Stomach (tissue), 9 donors: Measurements from ENCODE around the gene CD2BP2. TPM values are rescaled to one million over a fixed set of nuclear protein-coding genes. Genes with fewer than 3 reads are reported as not detected.

Experiments used
- DNase-seq, 2 donors: peaks; one replicate each; pipeline versions ENCODE4 v3.0.0 to v3.0.0-alpha.2; 2013 to 2019
- H3K27ac ChIP-seq, 5 donors: fragments of 200-600 bp in 4 of 5; sonication (generic) in 4 of 5; one replicate each; pipeline ENCODE4 v1.5.1; 2013 to 2019; ENCODE audit warnings: mild to moderate bottlenecking in 1 of 5, moderate library complexity in 1 of 5
- H3K27me3 ChIP-seq, 3 donors: fragments of 200-600 bp; sonication (generic); one replicate each; pipeline ENCODE4 v1.5.1; 2017 to 2019; ENCODE audit warnings: mixed run types in 1 of 3
- H3K36me3 ChIP-seq, 4 donors: fragments of 200-600 bp; sonication (generic); 1 replicate in 3 of 4; 2 replicates in 1 of 4; pipeline ENCODE4 v1.5.1; 2016 to 2019
- H3K4me1 ChIP-seq, 4 donors: fragments of 200-600 bp; sonication (generic); one replicate each; pipeline ENCODE4 v1.5.1; 2016 to 2019
- H3K4me3 ChIP-seq, 4 donors: fragments of 200-600 bp; sonication (generic) in 3 of 4; one replicate each; pipeline ENCODE4 v1.5.1; 2016 to 2019; ENCODE audit warnings: mild to moderate bottlenecking in 1 of 4
- H3K9me3 ChIP-seq, 4 donors: fragments of 200-600 bp; sonication (generic); one replicate each; pipeline ENCODE4 v1.5.1; 2016 to 2019
- EP300 ChIP-seq: sonication (generic); formaldehyde crosslinking; IDR thresholded peaks from one replicate; pipeline ENCODE4 v1.6.1; 2017; ENCODE audit warnings: antibody characterized with exemption
- POLR2A ChIP-seq, 4 donors: fragments of 450-650 bp; IDR thresholded peaks; one replicate each; pipeline ENCODE4 v1.6.1; 2016; ENCODE audit warnings: antibody characterized with exemption in 4 of 4, control low read depth in 2 of 4, mild to moderate bottlenecking in 1 of 4, moderate library complexity in 1 of 4
- POLR2AphosphoS5 ChIP-seq, 3 donors: sonication (generic); formaldehyde crosslinking; IDR thresholded peaks; one replicate each; pipeline ENCODE4 v1.6.1; 2016; ENCODE audit warnings: antibody characterized with exemption in 3 of 3
- WGBS, 5 donors: extraction: QIAGEN DNeasy Blood & Tissue Kit in 3 of 5; methylation state at CpG; one replicate each; pipeline versions ENCODE4 v1.1.5 to v1.1.7; 2013 to 2018; 5-methylcytosine and 5-hydroxymethylcytosine counted together
- intact Hi-C: fragments of 100-400 bp; cut with DNase I; formaldehyde crosslinking; loops from one replicate; pipeline ENCODE4 v1.15.1; 2023; ENCODE audit warnings: low total_unique reads
- polyA plus RNA-seq, 3 donors: library from polyadenylated mRNA; stranded (reverse); fragments of 200-250 nt; gene quantifications; one replicate each; pipeline ENCODE4 v1.2.3, GENCODE V29; 2013
- total RNA-seq, 5 donors: library from RNA; depleted of rRNA; stranded (reverse); fragments of >200 nt; gene quantifications; one replicate each; pipeline versions ENCODE4 v1.1.0 to v1.2.3, GENCODE V29; 2014 to 2016
- TF ChIP-seq, protein P1 (sequence below), 7 experiments: fragments of 450-650 bp in 4 of 7; fragments of 200-600 bp in 3 of 7; sonication (generic) in 3 of 7; IDR thresholded peaks; one replicate each; pipeline ENCODE4 v1.5.1; 2016 to 2019; ENCODE audit warnings: antibody characterized with exemption in 7 of 7, control low read depth in 2 of 7, mild to moderate bottlenecking in 1 of 7
- donor health status: healthy with polysubstance abuse.
- donor health status: Bipolar disorder and iron deficiency.
- donor health status: healthy.

Gene CD2BP2
- total and polyA plus RNA-seq, 8 donors: 8.8 to 45.2 (median 27.7) TPM

DNA sequence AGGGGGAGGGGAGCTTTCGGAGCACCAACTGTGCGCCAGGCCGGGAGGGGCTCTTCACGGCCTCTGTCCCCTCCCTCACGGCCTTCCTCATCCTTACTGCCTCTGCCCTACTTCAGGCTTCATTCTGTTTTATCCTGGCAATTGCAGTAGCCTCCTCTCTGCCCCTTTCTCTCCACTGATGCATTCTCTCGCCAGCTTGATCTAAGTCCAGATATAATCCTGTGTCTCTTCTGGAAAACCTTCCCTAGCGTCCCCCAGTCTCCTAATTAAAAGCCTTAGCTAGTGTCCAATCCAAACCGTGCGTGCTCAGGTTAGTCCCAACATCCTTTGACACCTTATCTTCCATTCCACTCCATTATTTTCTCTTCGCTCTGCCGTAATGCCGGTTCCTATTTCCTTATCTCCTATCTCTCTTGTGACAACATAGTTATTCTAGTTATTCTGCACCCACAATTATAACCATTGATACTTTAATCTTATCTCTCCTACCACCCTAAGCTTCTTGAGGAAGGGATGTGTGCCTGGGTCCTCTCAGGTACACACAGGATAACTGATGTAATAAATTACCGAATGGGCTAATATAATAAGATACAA, 41.0 kb upstream of the CD2BP2 start:
- Histone ChIP-seq H3K27me3 (no peaks in the 10 kb centered on the region), H3K4me1 (peaks cover 19 to 65% (median 37%) of the 10 kb centered on the region in 4 donors), H3K27ac (peak overlapping the region; percentile 71 to 89 (median 83)), H3K4me3 (peak overlapping the region; percentile 81 to 96 (median 89)), H3K9me3 (no peaks in the 10 kb centered on the region), H3K36me3 (peaks cover 11 to 21% (median 18%) of the 10 kb centered on the region in 4 donors)
- no peak for DNase-seq
- intact Hi-C loops: no loop called here
- 6 to 13% (median 9%) methylated on average over 11 to 13 of the region's 13 CpGs for WGBS, 5 donors
- TF ChIP-seq, protein P1, sequence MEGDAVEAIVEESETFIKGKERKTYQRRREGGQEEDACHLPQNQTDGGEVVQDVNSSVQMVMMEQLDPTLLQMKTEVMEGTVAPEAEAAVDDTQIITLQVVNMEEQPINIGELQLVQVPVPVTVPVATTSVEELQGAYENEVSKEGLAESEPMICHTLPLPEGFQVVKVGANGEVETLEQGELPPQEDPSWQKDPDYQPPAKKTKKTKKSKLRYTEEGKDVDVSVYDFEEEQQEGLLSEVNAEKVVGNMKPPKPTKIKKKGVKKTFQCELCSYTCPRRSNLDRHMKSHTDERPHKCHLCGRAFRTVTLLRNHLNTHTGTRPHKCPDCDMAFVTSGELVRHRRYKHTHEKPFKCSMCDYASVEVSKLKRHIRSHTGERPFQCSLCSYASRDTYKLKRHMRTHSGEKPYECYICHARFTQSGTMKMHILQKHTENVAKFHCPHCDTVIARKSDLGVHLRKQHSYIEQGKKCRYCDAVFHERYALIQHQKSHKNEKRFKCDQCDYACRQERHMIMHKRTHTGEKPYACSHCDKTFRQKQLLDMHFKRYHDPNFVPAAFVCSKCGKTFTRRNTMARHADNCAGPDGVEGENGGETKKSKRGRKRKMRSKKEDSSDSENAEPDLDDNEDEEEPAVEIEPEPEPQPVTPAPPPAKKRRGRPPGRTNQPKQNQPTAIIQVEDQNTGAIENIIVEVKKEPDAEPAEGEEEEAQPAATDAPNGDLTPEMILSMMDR (IDR thresholded peaks at IDR 0.05): no peak
- TF ChIP-seq EP300: no peak

DNA sequence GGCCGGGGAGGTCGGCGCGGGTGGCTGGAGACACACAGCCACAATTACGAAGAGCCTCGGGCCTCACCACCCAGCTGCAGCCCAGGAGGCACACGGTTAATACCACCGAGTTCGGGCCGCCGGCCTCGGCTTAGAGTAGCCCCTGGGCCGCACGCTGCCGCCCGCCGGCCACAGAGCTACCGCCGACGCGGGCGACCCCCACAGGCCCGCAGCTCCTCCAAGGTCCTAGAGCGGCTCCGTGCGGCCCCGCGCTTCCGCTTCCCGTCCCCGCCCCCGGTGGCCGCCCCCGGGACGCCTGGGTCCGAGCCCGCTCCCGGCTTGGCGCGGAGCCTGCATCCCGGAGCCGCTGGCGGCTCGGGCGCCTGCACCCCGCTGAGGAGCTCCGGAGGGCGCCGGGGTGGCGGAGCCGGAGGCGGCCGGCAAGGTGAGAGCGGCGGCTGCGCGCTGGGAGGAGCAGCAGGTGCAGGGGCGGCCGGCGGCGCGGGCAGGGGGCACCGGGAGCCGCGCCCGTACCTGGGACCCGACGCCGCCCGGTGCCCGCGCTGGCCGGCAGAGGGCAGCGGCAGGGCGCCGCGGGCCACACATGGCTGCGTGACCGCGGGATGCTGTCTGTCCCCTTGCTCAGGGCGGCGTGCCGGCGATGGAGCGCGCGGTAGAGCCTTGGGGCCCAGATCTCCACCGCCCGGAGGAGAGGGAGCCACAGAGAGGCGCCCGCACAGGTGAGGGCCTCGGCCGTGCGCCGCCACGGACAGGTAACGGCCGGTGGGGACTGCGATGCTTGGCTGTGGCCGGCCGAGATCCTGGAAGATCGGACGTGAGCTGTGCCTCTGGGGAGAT, 40.3 kb upstream of the CD2BP2 start, which contains the start of gene ZNF48:
Gene ZNF48 (plus strand): TSS at position 266 of the 837 bp plus-strand sequence. CDS start 375 bp downstream, at position 641.
- TF ChIP-seq, protein P1 (IDR thresholded peaks at IDR 0.05): peak in 2 of 7 experiments; percentile 16 to 55
- TF ChIP-seq POLR2AphosphoS5 (IDR thresholded peaks at IDR 0.05) (peak; percentile 32 to 85 (median 37)), EP300 (no peak), POLR2A (IDR thresholded peaks at IDR 0.05) (no peak)
- 0 to 1% (median 0%) methylated on average over 30 to 103 of the region's 103 CpGs for WGBS, 5 donors
- Histone ChIP-seq H3K27ac (peak within 1 kb of the TSS; percentile 71 to 89 (median 83)), H3K4me1 (peaks cover 19 to 58% (median 31%) of the 10 kb centered on the region in 4 donors), H3K27me3 (no peaks in the 10 kb centered on the region), H3K36me3 (peaks cover 11 to 21% (median 18%) of the 10 kb centered on the region in 4 donors), H3K9me3 (no peaks in the 10 kb centered on the region), H3K4me3 (peak within 1 kb of the TSS; percentile 81 to 96 (median 89))
- intact Hi-C loops: no loop called here
- DNase-seq: peak; percentile 88 to 98

DNA sequence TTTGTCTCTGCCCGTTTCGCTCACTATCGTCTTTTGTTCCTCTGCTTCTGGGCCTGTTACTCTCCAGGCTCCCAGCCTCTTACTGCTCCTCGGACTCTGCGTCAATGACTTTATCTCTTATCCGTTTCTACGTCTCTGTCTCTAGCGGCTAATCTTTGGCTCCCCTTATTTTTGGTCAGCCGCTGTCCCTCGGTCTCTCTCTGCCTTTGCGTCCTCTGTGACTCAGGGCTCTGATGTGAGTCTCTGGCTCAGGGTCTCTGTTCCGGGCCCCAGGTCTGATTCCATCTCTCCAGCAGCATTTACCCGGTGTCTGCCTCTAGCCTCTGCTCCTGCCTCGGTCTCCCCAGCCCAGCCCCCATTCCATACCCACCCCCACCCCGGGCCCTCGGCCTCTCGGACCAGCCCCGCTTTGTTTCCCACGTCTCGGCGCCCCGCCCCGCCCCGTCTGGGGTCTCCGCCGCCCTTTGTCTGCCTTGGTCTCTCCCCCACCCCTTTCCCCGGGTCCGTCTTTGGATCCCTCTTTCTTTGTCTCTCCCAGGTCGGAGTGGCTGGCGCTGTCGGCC, 39.6 kb upstream of the CD2BP2 start:
- Histone ChIP-seq H3K36me3 (peaks cover 11 to 21% (median 18%) of the 10 kb centered on the region in 4 donors), H3K27ac (peak overlapping the region; percentile 71 to 89 (median 83)), H3K27me3 (no peaks in the 10 kb centered on the region), H3K4me3 (peak overlapping the region; percentile 81 to 96 (median 89)), H3K9me3 (no peaks in the 10 kb centered on the region), H3K4me1 (peaks cover 14 to 51% (median 28%) of the 10 kb centered on the region in 4 donors)
- peak in 1 of 2 donors; percentile 48 for DNase-seq
- intact Hi-C loops: no loop called here
- 4 to 8% (median 6%) methylated on average over 29 to 31 of the region's 31 CpGs for WGBS, 5 donors
- TF ChIP-seq POLR2AphosphoS5 (IDR thresholded peaks at IDR 0.05) (no peak), POLR2A (IDR thresholded peaks at IDR 0.05) (no peak), EP300 (no peak)
- TF ChIP-seq, protein P1 (IDR thresholded peaks at IDR 0.05): no peak

DNA sequence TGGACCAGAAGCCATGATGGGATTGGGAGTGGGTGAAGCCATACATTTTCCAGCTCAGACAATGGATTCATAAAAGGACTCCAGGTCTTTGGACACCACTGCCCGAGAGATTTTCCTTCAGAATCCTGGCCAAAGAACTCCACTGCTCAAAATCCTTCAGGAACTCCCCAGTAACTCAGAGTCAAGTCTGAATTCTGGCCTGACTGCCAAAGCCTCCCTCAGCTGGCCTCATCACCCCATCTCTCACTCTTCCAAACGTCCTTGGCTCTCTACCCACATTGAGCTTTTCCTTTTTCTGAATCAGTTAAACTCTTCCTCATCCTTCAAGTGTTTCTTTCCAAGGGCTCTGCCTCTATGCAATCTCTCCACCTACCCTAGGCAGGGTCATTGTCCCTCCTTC, 28.4 kb upstream of the CD2BP2 start:
- no peaks in the 10 kb centered on the region for H3K9me3 ChIP-seq
- H3K4me3 ChIP-seq: no peak overlapping the region
- no peak overlapping the region for H3K27ac ChIP-seq
- 30 to 68% (median 49%) methylated on average over 2 of the region's 2 CpGs for WGBS, 5 donors
- no peaks in the 10 kb centered on the region for H3K36me3 ChIP-seq
- H3K4me1 ChIP-seq: peaks cover 8 to 23% (median 20%) of the 10 kb centered on the region in 4 donors
- no peak for TF ChIP-seq EP300
- TF ChIP-seq POLR2AphosphoS5 (IDR thresholded peaks at IDR 0.05): no peak
- TF ChIP-seq, protein P1 (IDR thresholded peaks at IDR 0.05): no peak
- no peak for TF ChIP-seq POLR2A (IDR thresholded peaks at IDR 0.05)
- no peaks in the 10 kb centered on the region for H3K27me3 ChIP-seq
- DNase-seq: peak in 1 of 2 donors; percentile 44
- intact Hi-C loops: no loop called here
